ENCODE data around the gene ATP8A2. TPM values are rescaled to one million over a fixed set of nuclear protein-coding genes. Genes with fewer than 3 reads are reported as not detected.

The ATP8A2 gene
- total RNA-seq, 1 donor from 2014 or later: 3.4 TPM

GRCh38 chr13:25440061-25440460 is 68.3 kb downstream of the ATP8A2 start:
- H3K4me1 Mint-ChIP-seq: no peaks in the 10 kb centered on the region
- no peak overlapping the region for H3K27ac Mint-ChIP-seq (ENCODE audit: unreplicated experiment)
- DNase-seq (ENCODE audit: low read depth, low spot score): no peak
- peaks cover 55% of the 10 kb centered on the region for H3K27me3 Mint-ChIP-seq (ENCODE audit: low read depth)
- TF ChIP-seq CTCF (conservative IDR thresholded peaks at IDR 0.05): no peak
- no peaks in the 10 kb centered on the region for H3K36me3 Mint-ChIP-seq (ENCODE audit: low read depth)
- no peaks in the 10 kb centered on the region for H3K9me3 Mint-ChIP-seq
- H3K4me3 Mint-ChIP-seq: no peak overlapping the region

- DNase-seq (ENCODE audit: low read depth, low spot score): no peak
- no peak overlapping the region for H3K4me3 Mint-ChIP-seq
- no peaks in the 10 kb centered on the region for H3K4me1 Mint-ChIP-seq
- H3K27me3 Mint-ChIP-seq (ENCODE audit: low read depth): peaks cover 43% of the 10 kb centered on the region
- TF ChIP-seq CTCF (conservative IDR thresholded peaks at IDR 0.05): no peak
- H3K9me3 Mint-ChIP-seq: peaks cover 6% of the 10 kb centered on the region
- peaks cover 2% of the 10 kb centered on the region for H3K36me3 Mint-ChIP-seq (ENCODE audit: low read depth)
- H3K27ac Mint-ChIP-seq (ENCODE audit: unreplicated experiment): no peak overlapping the region
These were observed 74.5 kb downstream of the ATP8A2 start for GRCh38 chr13:25446261-25446660.

GRCh38 chr13:25447396-25447795 is 75.6 kb downstream of the ATP8A2 start:
- no peak overlapping the region for H3K4me3 Mint-ChIP-seq

DNA sequence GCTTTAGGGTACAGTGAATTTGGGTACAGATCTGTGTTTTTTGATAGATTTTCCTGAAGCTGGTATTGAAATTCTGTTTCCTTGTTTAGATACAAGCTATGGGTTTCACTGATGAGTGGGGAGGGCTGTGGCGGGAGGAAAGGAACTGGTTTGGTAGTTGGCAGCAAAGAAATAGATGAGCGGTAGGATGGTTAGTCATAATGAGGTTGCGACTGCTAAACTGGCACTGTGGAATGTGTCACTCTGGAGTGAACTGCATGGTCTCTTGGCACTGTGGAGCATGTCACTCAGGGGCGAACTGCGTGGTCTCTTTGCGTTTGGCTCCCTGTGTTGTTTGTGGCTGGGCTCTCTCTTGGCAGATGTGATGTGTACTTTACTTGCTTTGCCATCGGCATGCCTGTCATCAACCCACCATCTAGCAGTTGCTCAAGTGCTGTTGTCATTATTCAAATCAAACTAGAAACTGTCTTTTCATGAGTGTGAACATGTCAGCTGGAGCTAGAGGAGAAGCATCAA is 82.1 kb downstream of the ATP8A2 start:
- Mint-ChIP-seq H3K9me3 (no peaks in the 10 kb centered on the region), H3K4me3 (no peak overlapping the region), H3K27ac (ENCODE audit: unreplicated experiment) (peak overlapping the region; percentile 70), H3K4me1 (no peaks in the 10 kb centered on the region), H3K36me3 (ENCODE audit: low read depth) (no peaks in the 10 kb centered on the region), H3K27me3 (ENCODE audit: low read depth) (peaks cover 26% of the 10 kb centered on the region)
- no peak for DNase-seq (ENCODE audit: low read depth, low spot score)
- TF ChIP-seq CTCF (conservative IDR thresholded peaks at IDR 0.05): no peak

More at GRCh38 chr13:25447396-25447795, 75.6 kb downstream of the ATP8A2 start:
- Mint-ChIP-seq H3K36me3 (ENCODE audit: low read depth) (peaks cover 2% of the 10 kb centered on the region), H3K9me3 (peaks cover 6% of the 10 kb centered on the region), H3K4me1 (no peaks in the 10 kb centered on the region), H3K27me3 (ENCODE audit: low read depth) (peaks cover 38% of the 10 kb centered on the region), H3K27ac (ENCODE audit: unreplicated experiment) (no peak overlapping the region)
- DNase-seq (ENCODE audit: low read depth, low spot score): no peak
- TF ChIP-seq CTCF (conservative IDR thresholded peaks at IDR 0.05): no peak

DNA sequence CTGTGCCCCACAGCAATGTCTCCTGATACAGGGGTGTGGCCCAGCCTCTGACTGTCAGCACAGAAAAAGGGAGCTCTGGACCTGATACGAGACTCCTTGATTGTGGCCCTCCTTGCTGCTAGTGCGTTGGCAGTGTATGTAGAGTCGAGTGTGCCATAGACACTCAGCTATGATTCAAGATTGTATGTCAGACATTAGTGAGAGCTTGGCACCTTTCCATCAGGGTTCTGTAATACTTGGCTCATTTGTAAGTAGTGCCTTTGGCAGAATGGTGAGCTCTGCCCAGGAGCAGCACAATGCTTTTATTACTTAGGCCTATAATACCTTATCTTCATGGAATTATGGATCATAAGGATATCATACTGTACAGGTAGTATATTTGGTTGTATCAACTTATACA is 83.4 kb downstream of the ATP8A2 start:
- Mint-ChIP-seq H3K36me3 (ENCODE audit: low read depth) (no peaks in the 10 kb centered on the region), H3K27me3 (ENCODE audit: low read depth) (peaks cover 25% of the 10 kb centered on the region), H3K9me3 (no peaks in the 10 kb centered on the region), H3K4me1 (no peaks in the 10 kb centered on the region), H3K27ac (ENCODE audit: unreplicated experiment) (no peak overlapping the region), H3K4me3 (no peak overlapping the region)
- TF ChIP-seq CTCF (conservative IDR thresholded peaks at IDR 0.05): no peak
- DNase-seq (ENCODE audit: low read depth, low spot score): no peak
